Prostate gland (tissue), 2 donors: ENCODE results near the gene CCDC181. TPM values are rescaled to one million over a fixed set of nuclear protein-coding genes. Genes with fewer than 3 reads are reported as not detected.
A peak's percentile ranks its signal among the peaks of the same experiment; 100 is the strongest.

ENCODE experiments used
- DNase-seq: peaks from one replicate; pipeline ENCODE4 v3.0.0-alpha.2; 2019; ENCODE audit warnings: low spot score
- H3K27ac ChIP-seq, 2 donors: fragments of 200-600 bp; sonication (generic); 2 replicates each; pipeline ENCODE4 v1.5.1; 2017 to 2019
- H3K27me3 ChIP-seq: fragments of 200-600 bp; sonication (generic); replicated peaks from 2 replicates; pipeline ENCODE4 v1.5.1; 2019; ENCODE audit not compliant: insufficient read depth
- H3K36me3 ChIP-seq, 2 donors: fragments of 200-600 bp; sonication (generic); 1 replicate in 1 of 2; 2 replicates in 1 of 2; pipeline versions ENCODE4 v1.5.1 to v1.8.1; 2017 to 2019
- H3K4me1 ChIP-seq: fragments of 200-600 bp; sonication (generic); replicated peaks from 2 replicates; pipeline ENCODE4 v1.5.1; 2019
- H3K4me3 ChIP-seq, 2 donors: fragments of 200-600 bp; sonication (generic); 2 replicates each; pipeline ENCODE4 v1.5.1; 2017 to 2019
- H3K9me3 ChIP-seq: fragments of 200-600 bp; sonication (generic); 2 replicates; pipeline ENCODE4 v1.5.1; 2017
- CTCF ChIP-seq, 4 experiments: fragments of 200-600 bp in 2 of 4; fragments of 450-650 bp in 2 of 4; sonication (generic) in 2 of 4; IDR thresholded peaks; 1 replicate in 3 of 4; 2 replicates in 1 of 4; pipeline ENCODE4 v1.5.1; 2016 to 2019; ENCODE audit warnings: antibody characterized with exemption in 4 of 4, mild to moderate bottlenecking in 2 of 4, moderate library complexity in 2 of 4
- POLR2A ChIP-seq: fragments of 450-650 bp; IDR thresholded peaks from one replicate; pipeline ENCODE4 v1.6.1; 2016; ENCODE audit warnings: antibody characterized with exemption, mild to moderate bottlenecking
- POLR2AphosphoS5 ChIP-seq: sonication (generic); formaldehyde crosslinking; IDR thresholded peaks from one replicate; pipeline ENCODE4 v1.6.1; 2017; ENCODE audit warnings: antibody characterized with exemption
- WGBS: methylation state at CpG from one replicate; pipeline ENCODE4 v1.1.5; 2018; 5-methylcytosine and 5-hydroxymethylcytosine counted together
- intact Hi-C: fragments of 100-400 bp; cut with DNase I; formaldehyde crosslinking; loops from one replicate; pipeline ENCODE4 v1.14.2; 2022
- total RNA-seq, 2 donors: library from RNA; depleted of rRNA; stranded (reverse); fragments of >200 nt; gene quantifications; one replicate each; pipeline ENCODE4 v1.1.0, GENCODE V29; 2016

The CCDC181 gene
- total RNA-seq: 1 to 10 TPM in 1 of 2 donors, under 1 TPM in 1; 0.32 to 5.6 TPM

GRCh38 chr1:169427081-169427641 is at the start of gene CCDC181:
Gene CCDC181 (minus strand): TSS chr1:169427474. CDS start chr1:169424927, 2,547 bp downstream.
- TF ChIP-seq CTCF (IDR thresholded peaks at IDR 0.05) (no peak), POLR2A (no peak), POLR2AphosphoS5 (peak; percentile 43)
- WGBS: under 1% methylated on average over 29 of the region's 29 CpGs
- peak; percentile 11 for DNase-seq
- Histone ChIP-seq H3K4me1 (no peaks in the 10 kb centered on the region), H3K9me3 (no peaks in the 10 kb centered on the region), H3K4me3 (peak within 1 kb of the TSS; percentile 22 to 29), H3K27ac (no peak within 1 kb of the TSS), H3K36me3 (no peaks in the 10 kb centered on the region), H3K27me3 (no peaks in the 10 kb centered on the region)
- intact Hi-C loops: no loop called here

DNA sequence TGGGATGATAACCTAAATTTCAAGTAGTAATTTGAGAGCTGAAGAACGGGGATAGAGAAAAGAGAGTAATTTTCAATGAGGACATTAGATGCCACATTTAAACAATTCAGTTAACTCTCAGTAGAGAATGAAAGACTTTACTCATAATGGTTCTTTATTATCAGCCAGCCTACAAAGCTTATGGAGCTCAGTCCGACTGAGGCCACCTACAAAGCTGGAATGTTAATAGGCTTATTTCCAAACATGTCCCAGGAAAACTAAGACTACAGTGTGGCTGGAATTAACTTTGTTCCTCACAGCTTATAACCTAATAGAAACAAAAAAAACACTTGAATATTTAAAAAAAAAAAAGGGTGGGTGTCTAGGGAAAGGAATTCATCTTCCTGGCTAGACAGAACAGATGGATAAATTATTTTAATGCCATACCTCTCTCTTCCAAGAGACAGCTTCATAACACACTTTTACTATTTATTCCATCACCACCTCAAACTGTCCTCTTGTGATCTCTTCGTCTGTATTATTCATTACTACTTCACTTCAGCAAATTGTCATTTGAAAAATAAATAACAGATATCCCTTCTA is 48.6 kb upstream of the CCDC181 start:
- 66% methylated on average over 3 of the region's 3 CpGs for WGBS
- Histone ChIP-seq H3K27ac (no peak overlapping the region), H3K9me3 (no peaks in the 10 kb centered on the region), H3K4me3 (no peak overlapping the region), H3K36me3 (no peaks in the 10 kb centered on the region), H3K27me3 (no peaks in the 10 kb centered on the region), H3K4me1 (no peaks in the 10 kb centered on the region)
- TF ChIP-seq POLR2AphosphoS5: no peak
- no peak for TF ChIP-seq CTCF (IDR thresholded peaks at IDR 0.05)
- no peak for TF ChIP-seq POLR2A
- no peak for DNase-seq
- intact Hi-C loops: no loop called here

- no peaks in the 10 kb centered on the region for H3K4me1 ChIP-seq
- H3K27me3 ChIP-seq: no peaks in the 10 kb centered on the region
- no peak for TF ChIP-seq CTCF (IDR thresholded peaks at IDR 0.05)
- intact Hi-C loops: no loop called here
- 73% methylated on average over 1 of the region's 1 CpG for WGBS
- no peak for DNase-seq
- no peak overlapping the region for H3K27ac ChIP-seq
- no peak overlapping the region for H3K4me3 ChIP-seq
- H3K9me3 ChIP-seq: no peaks in the 10 kb centered on the region
- no peaks in the 10 kb centered on the region for H3K36me3 ChIP-seq
Observed at GRCh38 chr1:169474302-169474995, 47.2 kb upstream of the CCDC181 start.

- Histone ChIP-seq H3K27me3 (no peaks in the 10 kb centered on the region), H3K4me1 (no peaks in the 10 kb centered on the region), H3K9me3 (no peaks in the 10 kb centered on the region), H3K36me3 (no peaks in the 10 kb centered on the region), H3K4me3 (no peak overlapping the region), H3K27ac (no peak overlapping the region)
- TF ChIP-seq POLR2AphosphoS5 (no peak), CTCF (IDR thresholded peaks at IDR 0.05) (no peak), POLR2A (no peak)
- 90% methylated on average over 5 of the region's 5 CpGs for WGBS
- intact Hi-C loops: no loop called here
- no peak for DNase-seq
Observed at GRCh38 chr1:169473347-169473746, 46.1 kb upstream of the CCDC181 start.

- DNase-seq: no peak
- Histone ChIP-seq H3K4me1 (no peaks in the 10 kb centered on the region), H3K4me3 (no peak overlapping the region), H3K9me3 (no peaks in the 10 kb centered on the region), H3K27ac (no peak overlapping the region), H3K36me3 (no peaks in the 10 kb centered on the region), H3K27me3 (no peaks in the 10 kb centered on the region)
- intact Hi-C loops: no loop called here
- TF ChIP-seq POLR2AphosphoS5: no peak
- TF ChIP-seq CTCF (IDR thresholded peaks at IDR 0.05): no peak
- no peak for TF ChIP-seq POLR2A
- WGBS: 96% methylated on average over 3 of the region's 3 CpGs
Observed at GRCh38 chr1:169472738-169473137, 45.5 kb upstream of the CCDC181 start.
